Measurements from ENCODE around the gene MDFIC.

Gene MDFIC

DNA sequence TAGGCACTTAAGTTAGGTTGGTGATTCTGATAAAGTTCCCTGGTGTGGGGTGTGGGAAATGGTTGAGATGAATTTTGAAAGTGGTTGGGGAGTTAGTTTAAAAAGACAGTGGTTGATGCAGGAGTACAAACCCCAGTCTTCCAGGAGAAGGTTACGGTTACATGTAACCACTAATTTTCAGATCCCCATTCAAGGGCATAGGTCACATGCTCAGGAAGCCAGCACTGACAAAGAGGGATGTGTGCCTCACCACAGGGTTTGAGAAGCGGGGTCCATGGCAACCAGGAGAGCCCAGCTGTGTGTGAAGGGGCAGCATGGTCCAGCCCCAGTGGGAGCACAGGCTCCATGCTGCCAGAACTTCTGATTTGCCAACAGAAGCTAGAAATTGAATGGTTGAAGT lies 144.2 kb downstream of the MDFIC start:
- H3K27ac Mint-ChIP-seq = no peak overlapping the region
- no peak overlapping the region for H3K4me3 Mint-ChIP-seq
- DNase-seq = no peak
- H3K9me3 Mint-ChIP-seq = no peaks in the 10 kb centered on the region
- no peaks in the 10 kb centered on the region for H3K36me3 Mint-ChIP-seq (ENCODE audit: low read depth)
- peaks cover 5% of the 10 kb centered on the region for H3K27me3 Mint-ChIP-seq (ENCODE audit: low read depth, poor library complexity)
- TF ChIP-seq, protein P1, sequence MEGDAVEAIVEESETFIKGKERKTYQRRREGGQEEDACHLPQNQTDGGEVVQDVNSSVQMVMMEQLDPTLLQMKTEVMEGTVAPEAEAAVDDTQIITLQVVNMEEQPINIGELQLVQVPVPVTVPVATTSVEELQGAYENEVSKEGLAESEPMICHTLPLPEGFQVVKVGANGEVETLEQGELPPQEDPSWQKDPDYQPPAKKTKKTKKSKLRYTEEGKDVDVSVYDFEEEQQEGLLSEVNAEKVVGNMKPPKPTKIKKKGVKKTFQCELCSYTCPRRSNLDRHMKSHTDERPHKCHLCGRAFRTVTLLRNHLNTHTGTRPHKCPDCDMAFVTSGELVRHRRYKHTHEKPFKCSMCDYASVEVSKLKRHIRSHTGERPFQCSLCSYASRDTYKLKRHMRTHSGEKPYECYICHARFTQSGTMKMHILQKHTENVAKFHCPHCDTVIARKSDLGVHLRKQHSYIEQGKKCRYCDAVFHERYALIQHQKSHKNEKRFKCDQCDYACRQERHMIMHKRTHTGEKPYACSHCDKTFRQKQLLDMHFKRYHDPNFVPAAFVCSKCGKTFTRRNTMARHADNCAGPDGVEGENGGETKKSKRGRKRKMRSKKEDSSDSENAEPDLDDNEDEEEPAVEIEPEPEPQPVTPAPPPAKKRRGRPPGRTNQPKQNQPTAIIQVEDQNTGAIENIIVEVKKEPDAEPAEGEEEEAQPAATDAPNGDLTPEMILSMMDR (IDR thresholded peaks at IDR 0.05) = no peak
- no peaks in the 10 kb centered on the region for H3K4me1 Mint-ChIP-seq

DNA sequence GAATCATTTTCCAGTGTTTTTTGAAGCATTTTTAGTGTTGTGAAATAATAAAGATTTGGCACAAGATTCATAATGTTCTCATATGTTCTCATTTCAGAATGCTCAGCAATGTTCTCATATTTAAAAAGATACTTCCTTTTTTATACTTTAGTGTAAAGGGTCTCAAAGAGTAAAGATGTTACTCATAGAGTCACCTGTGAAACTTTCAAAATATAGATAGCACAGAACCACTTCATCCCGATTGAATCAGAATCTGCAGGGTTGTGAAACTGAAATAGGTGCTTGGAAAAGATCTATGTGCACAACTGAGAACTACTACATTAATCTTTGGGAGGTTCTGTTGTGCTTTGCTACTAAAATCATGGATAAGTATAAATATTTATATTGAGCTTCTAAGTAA lies 144.7 kb downstream of the MDFIC start:
- TF ChIP-seq, protein P1 (IDR thresholded peaks at IDR 0.05) = no peak

DNA sequence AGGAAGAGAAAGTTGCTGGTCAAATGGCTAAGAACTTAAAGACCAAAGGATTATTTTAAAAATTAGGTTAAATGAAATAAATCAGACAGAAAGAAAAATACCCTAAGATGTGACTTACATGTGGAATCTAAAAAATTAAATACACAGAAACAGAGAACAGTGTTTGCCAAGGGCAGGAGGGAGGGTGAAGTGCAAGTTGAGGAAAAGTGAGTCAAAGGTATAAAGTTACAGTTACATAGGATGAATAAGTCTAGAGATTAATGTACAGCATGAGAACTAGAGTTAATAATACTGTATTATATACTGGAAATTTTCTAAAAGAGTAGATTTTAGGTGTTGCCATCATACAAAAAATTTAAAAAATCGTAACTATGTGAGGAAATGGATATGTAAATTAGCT lies 146.3 kb downstream of the MDFIC start:
- Mint-ChIP-seq H3K4me3 (no peak overlapping the region), H3K36me3 (ENCODE audit: low read depth) (no peaks in the 10 kb centered on the region), H3K27me3 (ENCODE audit: low read depth, poor library complexity) (peaks cover 5% of the 10 kb centered on the region), H3K4me1 (no peaks in the 10 kb centered on the region), H3K27ac (no peak overlapping the region), H3K9me3 (no peaks in the 10 kb centered on the region)
- DNase-seq = no peak
- TF ChIP-seq, protein P1 (IDR thresholded peaks at IDR 0.05) = no peak

More for the DNA sequence above, 144.7 kb downstream of the MDFIC start:
- no peaks in the 10 kb centered on the region for H3K36me3 Mint-ChIP-seq (ENCODE audit: low read depth)
- no peak for DNase-seq
- H3K27me3 Mint-ChIP-seq (ENCODE audit: low read depth, poor library complexity) = peaks cover 5% of the 10 kb centered on the region
- H3K9me3 Mint-ChIP-seq = no peaks in the 10 kb centered on the region
- H3K4me1 Mint-ChIP-seq = no peaks in the 10 kb centered on the region
- H3K27ac Mint-ChIP-seq = no peak overlapping the region
- H3K4me3 Mint-ChIP-seq = no peak overlapping the region
